GM19238 (cell line): ENCODE data around the gene EWSR1.

Experiments
- DNase-seq: peaks from one replicate; pipeline ENCODE4 v3.0.0; 2011; ENCODE audit warnings: low spot score; ENCODE audit not compliant: insufficient read length

Gene EWSR1

GRCh38 chr22:29302681-29303465 lies 34.8 kb downstream of the EWSR1 start:
- no peak for DNase-seq

- no peak for DNase-seq
Observed at GRCh38 chr22:29305836-29306174, 37.7 kb downstream of the EWSR1 start.

DNA sequence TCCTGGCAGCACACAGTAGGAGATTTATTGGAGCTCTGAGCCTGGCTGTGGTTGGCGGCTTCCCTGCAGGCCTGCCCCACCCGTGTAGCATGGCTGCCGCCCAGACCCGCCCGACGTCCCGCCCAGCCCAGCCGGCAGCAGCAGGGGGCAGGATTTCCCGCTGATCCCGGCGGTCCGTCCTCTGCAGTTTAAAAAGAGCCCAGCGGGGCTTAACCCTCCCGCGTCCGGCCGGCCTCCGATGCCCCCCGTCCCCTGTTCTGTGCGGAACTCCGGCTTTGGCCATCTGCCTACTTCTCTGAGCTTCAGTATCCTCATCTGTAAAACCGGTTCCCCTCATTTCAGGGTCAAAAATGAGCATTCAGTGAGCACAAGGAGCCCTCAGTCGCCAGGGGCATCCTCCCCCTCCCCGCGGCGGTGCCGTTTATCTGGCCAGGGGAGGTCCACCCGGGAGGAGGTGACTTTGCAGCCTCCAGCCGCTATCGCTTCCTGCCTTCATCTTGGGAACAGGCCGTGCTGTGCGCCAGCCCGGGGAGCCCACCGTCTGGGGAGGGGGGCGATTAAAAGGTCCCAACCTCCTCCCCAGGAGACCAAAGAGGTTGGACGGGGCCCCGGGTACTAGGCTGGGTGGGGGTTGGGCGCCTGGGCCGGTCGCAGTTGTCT lies 38.2 kb downstream of the EWSR1 start, which contains the start of gene GAS2L1:
Gene GAS2L1 (plus strand): TSS at position 476 of the 660 bp plus-strand sequence. CDS start 1,456 bp downstream, outside the sequence.
- DNase-seq: peak; percentile 66

GRCh38 chr22:29306835-29307595 lies 38.9 kb downstream of the EWSR1 start:
- DNase-seq: no peak

DNA sequence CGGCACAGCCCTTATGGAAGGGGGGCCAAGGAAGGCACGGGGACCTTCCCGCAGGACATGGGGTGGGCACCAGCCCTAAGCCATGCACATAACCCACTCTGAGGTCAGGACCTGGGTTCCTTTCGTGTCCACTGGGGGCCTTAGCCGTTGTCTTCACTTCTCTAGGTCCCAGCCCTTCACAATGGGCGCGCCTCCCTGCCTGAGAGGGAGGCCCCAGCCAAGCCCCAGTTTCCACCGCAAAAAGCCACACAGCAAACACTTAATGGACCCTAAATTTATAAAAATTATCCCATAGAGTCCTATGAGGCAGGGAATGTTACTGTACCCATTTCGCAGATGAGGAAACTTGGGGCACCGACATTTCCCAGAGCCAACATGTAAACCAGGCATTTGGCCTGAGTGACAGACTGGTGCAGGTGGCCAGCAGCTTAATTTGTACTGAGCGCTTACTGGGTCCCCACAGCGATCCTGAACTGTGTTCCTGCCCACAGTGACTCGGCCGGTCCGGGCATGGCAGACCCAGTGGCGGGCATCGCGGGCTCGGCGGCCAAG lies 39.6 kb downstream of the EWSR1 start:
- DNase-seq: no peak

- DNase-seq: no peak
Observed at GRCh38 chr22:29308148-29308790, 40.2 kb downstream of the EWSR1 start.

GRCh38 chr22:29308791-29309262 lies 40.8 kb downstream of the EWSR1 start:
- DNase-seq: no peak

DNA sequence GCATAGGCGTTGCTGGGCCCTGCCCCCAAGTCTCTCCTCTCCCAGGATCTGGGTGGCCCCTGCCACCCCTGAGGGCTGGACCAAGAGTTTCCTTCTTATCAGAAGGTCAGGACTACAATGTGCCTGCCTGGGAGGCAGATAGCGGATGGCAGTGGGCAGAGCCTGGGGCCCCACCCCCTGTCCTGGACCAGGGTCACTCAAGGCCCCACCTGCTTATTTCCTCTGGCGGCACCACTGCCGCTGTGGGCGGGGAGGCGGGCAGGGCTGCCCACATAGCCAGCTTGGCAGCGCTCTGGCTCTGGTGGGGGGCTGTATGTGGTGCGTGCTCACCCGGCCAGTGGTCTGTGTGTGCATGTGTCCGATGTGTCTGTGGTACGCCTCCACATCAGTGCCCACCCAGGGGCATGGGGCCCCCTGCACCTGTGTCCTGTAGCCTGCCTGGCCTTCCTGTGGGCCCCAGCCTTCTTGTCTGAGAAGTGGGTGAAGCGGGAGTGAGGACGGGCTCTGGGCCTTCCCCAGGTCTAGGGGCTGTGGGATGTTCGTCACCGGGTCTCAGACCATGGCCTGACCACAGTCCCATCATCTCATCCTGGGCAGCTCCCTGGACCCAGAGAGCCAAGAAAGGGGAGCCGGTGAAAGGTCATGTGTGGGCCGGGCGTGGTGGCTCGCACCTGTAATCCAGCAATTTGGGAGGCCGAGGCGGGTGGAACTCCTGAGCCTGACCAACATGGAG lies 41.4 kb downstream of the EWSR1 start:
- DNase-seq: no peak

DNA sequence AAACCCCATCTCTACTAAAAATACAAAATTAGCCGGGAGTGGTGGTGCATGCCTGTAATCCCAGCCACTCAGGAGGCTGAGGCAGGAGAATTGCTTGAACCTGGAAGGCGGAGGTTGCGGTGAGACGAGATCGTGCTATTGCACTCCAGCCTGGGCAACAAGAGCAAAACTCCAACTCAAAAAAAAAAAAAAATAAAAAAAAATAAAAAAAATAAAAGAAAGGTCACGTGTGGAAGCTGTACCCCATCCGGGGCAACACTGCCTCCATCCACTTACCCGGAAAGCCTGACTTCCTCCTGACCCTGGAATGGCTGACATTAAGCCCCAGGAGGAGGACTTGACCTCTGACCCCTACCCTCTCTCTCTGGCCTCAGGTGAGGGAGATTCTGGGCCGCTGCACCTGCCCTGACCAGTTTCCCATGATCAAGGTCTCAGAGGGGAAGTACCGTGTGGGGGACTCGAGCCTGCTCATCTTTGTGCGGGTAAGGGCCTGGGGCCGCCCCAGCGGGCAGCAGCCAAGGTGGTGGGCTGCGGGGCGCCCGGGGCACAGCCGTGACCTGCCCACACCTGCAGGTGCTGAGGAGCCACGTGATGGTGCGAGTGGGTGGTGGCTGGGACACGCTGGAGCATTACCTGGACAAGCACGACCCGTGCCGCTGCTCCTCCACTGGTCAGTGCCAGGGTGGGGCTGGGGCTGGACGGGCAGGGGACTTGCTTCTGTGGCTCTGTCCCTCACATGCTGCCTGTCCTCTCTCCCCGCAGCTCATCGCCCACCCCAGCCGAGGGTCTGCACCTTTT lies 42.2 kb downstream of the EWSR1 start:
- no peak for DNase-seq

DNA sequence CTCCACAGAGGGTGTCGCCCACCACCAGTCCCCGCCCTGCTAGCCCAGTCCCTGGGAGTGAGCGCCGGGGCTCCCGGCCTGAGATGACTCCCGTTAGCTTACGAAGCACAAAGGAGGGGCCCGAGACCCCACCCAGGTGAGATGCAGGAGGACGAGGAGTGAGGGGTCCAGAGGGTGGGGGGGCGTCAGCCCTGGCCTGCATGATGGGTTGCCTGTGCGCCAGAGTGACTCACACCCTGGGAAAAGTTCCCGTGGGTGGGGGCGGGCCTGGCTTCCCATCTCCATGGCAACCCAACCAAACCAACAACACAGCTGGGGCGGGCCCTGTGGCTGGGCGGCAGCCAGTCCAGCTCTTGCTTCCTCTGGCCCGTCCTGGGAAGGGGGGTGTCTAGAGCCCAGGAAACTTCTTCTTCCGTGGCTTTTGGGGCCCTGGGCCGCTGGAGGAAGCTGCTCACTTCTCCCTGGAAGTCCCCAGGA lies 42.8 kb downstream of the EWSR1 start:
- peak; percentile 65 for DNase-seq

- DNase-seq: no peak
Observed at GRCh38 chr22:29311464-29312217, 43.6 kb downstream of the EWSR1 start.

- no peak for DNase-seq
Observed at GRCh38 chr22:29312218-29313125, 44.4 kb downstream of the EWSR1 start.

DNA sequence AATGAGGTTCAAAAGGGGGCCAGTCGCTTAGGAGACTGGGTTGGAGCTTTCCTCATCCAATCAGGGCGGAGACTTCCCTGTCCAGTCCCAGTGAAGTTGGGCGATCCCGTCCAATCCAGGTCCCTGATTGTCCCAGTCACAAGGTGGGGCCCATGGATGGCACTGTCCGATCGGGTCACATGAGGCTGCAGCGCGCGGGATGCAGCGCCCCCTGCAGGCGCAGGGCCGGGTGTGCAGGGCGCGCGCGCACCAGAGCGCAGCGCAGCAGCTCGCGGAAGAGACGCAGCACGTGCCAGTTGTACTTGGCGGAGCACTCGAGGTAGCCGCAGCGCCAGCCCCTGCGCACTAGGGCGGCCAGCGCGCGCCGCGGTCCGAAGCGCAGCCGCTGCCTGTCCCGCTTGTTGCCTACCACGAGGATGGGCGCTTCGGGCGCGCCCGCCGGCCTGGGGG lies 45.1 kb downstream of the EWSR1 start:
- no peak for DNase-seq

GRCh38 chr22:29313576-29314466 lies 45.8 kb downstream of the EWSR1 start:
- no peak for DNase-seq

- DNase-seq: no peak
Observed at GRCh38 chr22:29314537-29315285, 46.6 kb downstream of the EWSR1 start.
